ENCODE measurements around the gene ACOT8. TPM values are rescaled to one million over a fixed set of nuclear protein-coding genes. Genes with fewer than 3 reads are reported as not detected.
A peak's percentile ranks its signal among the peaks of the same experiment; 100 is the strongest.
"Not testable (repeated sequence)": the region's sequence is repeated elsewhere in the genome, so short reads cannot be mapped to it uniquely, and the experiment has no call there.

ACOT8 gene
- total and polyA plus RNA-seq, 7 donors: 20.2 to 32.9 (median 29.3) TPM

DNA sequence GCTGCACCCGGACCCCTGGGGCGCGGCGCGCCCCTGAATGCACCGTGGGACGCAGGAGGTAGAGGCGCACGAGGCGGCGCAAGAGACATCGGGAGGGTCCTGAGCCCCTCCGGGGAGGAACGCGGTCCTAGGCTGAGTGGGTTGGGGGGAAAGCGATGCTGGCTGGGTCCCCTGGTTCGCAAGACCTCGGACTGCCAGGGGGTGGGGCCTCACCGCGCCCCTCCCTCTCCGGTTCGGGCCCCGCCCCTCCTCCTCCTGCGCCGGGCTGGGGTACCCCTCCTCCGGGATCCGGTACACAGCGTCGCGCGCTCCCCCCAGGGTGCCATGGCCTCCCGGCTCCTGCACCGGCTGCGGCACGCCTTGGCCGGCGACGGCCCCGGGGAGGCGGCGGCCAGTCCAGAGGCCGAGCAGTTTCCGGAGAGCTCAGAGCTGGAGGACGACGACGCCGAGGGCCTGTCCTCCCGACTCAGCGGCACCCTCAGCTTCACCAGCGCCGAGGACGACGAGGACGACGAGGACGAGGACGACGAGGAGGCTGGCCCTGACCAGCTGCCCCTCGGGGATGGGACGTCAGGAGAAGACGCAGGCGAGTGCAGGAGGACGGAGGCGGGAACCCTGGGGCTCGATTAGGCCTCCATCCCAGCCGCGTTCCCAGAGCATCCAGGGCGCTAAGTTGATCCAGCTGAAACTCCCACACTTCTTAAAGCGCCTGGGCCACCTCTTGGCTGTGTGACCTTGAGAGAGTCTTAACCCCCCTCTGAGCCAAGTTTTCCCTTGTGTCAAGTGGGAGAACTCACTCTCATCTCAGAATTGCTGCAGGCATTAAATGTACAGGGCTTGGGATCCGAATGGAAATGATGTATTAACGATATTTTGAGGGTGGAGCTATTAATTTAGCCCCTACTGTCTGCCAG is 23.1 kb downstream of the ACOT8 start:
- H3K4me3 ChIP-seq: peak overlapping the region; percentile 68
- peaks cover 0 to 23% of the 10 kb centered on the region in 2 donors for H3K36me3 ChIP-seq (ENCODE audit: insufficient read depth in 1 of 2, low read depth in 1 of 2)
- no peaks in the 10 kb centered on the region for H3K9me3 ChIP-seq
- ATAC-seq (peak; percentile 72 to 77 (median 76)), DNase-seq (peak; percentile 75 to 85)
- WGBS, 3 donors: 1 to 2% (median 1%) methylated on average over 51 to 71 of the region's 71 CpGs
- peak overlapping the region; percentile 98 for H3K27ac ChIP-seq
- no peaks in the 10 kb centered on the region for H3K27me3 ChIP-seq (ENCODE audit: insufficient read depth in 3 of 3, low read length in 2 of 3)
- no peak for TF ChIP-seq CTCF (IDR thresholded peaks at IDR 0.05)
- peaks cover 50% of the 10 kb centered on the region for H3K4me1 ChIP-seq
- intact Hi-C loops (cut with DNase I): no loop called here

GRCh38 chr20:45833030-45833882 is 23.9 kb downstream of the ACOT8 start, which contains the start of gene SNX21:
TSS of gene SNX21 (plus strand) at chr20:45833799. CDS start at chr20:45833920, 121 bp downstream.
- peak within 1 kb of the TSS; percentile 98 for H3K27ac ChIP-seq
- peak; percentile 67 to 75 (median 71) for ATAC-seq
- intact Hi-C loops (cut with DNase I): no loop called here
- peaks cover 0 to 14% of the 10 kb centered on the region in 2 donors for H3K36me3 ChIP-seq (ENCODE audit: insufficient read depth in 1 of 2, low read depth in 1 of 2)
- no peaks in the 10 kb centered on the region for H3K9me3 ChIP-seq
- peaks cover 57% of the 10 kb centered on the region for H3K4me1 ChIP-seq
- peak within 1 kb of the TSS; percentile 68 for H3K4me3 ChIP-seq
- 3 to 5% (median 3%) methylated on average over 26 to 35 of the region's 35 CpGs for WGBS, 3 donors
- no peak for TF ChIP-seq CTCF (IDR thresholded peaks at IDR 0.05)
- peak; percentile 90 to 94 for DNase-seq
- no peaks in the 10 kb centered on the region for H3K27me3 ChIP-seq (ENCODE audit: insufficient read depth in 3 of 3, low read length in 2 of 3)

DNA sequence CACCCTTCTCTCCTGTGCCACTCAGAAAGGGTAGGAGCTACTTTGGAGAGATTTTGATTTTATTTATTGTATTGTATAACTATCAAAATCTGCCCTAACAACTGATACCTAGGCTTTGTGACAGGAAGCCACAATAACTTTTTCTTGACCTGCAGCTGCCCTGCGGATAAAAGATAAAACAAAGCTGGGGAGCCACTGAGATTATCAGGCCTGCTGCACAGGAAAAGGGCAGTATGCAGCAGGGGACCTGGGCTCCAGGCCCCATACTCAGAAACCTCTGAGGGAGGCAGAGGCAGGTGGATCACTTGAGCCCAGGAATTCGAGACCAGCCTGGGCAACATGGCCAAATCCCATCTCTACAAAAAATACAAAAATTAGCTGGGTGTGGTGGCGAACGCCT is 24.6 kb downstream of the ACOT8 start:
- peak in 1 of 2 donors; percentile 34 for DNase-seq
- H3K36me3 ChIP-seq (ENCODE audit: insufficient read depth in 1 of 2, low read depth in 1 of 2): peaks cover 0 to 8% of the 10 kb centered on the region in 2 donors
- peak overlapping the region; percentile 68 for H3K4me3 ChIP-seq
- no peak for TF ChIP-seq CTCF (IDR thresholded peaks at IDR 0.05)
- H3K27me3 ChIP-seq (ENCODE audit: insufficient read depth in 3 of 3, low read length in 2 of 3): no peaks in the 10 kb centered on the region
- no peaks in the 10 kb centered on the region for H3K9me3 ChIP-seq
- intact Hi-C loops (cut with DNase I): no loop called here
- WGBS, 3 donors: 80 to 84% (median 80%) methylated on average over 4 of the region's 4 CpGs
- ATAC-seq: no peak
- peaks cover 63% of the 10 kb centered on the region for H3K4me1 ChIP-seq
- H3K27ac ChIP-seq: peak overlapping the region; percentile 98

GRCh38 chr20:45829673-45830106 is 27.5 kb downstream of the ACOT8 start:
- DNase-seq; ATAC-seq; H3K27me3 ChIP-seq (ENCODE audit: insufficient read depth in 3 of 3, low read length in 2 of 3); H3K4me3 ChIP-seq; H3K9me3 ChIP-seq; intact Hi-C loops (cut with DNase I): not testable (repeated sequence)
- peaks cover 0 to 15% of the 10 kb centered on the region in 2 donors for H3K36me3 ChIP-seq (ENCODE audit: insufficient read depth in 1 of 2, low read depth in 1 of 2)
- WGBS, 3 donors: 62 to 80% (median 70%) methylated on average over 3 to 4 of the region's 4 CpGs
- peak overlapping the region; percentile 98 for H3K27ac ChIP-seq
- H3K4me1 ChIP-seq: peaks cover 49% of the 10 kb centered on the region
